GM19438 (cell line): ENCODE measurements around the gene C14orf93.

Source experiments
- ATAC-seq: cut with Tn5 transposase; IDR thresholded peaks from one replicate; pipeline ENCODE4 v1.9.1; 2021; ENCODE audit warnings: low read depth; ENCODE audit not compliant: unreplicated experiment

Gene C14orf93, protein sequence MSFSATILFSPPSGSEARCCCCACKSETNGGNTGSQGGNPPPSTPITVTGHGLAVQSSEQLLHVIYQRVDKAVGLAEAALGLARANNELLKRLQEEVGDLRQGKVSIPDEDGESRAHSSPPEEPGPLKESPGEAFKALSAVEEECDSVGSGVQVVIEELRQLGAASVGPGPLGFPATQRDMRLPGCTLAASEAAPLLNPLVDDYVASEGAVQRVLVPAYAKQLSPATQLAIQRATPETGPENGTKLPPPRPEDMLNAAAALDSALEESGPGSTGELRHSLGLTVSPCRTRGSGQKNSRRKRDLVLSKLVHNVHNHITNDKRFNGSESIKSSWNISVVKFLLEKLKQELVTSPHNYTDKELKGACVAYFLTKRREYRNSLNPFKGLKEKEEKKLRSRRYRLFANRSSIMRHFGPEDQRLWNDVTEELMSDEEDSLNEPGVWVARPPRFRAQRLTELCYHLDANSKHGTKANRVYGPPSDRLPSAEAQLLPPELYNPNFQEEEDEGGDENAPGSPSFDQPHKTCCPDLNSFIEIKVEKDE

DNA sequence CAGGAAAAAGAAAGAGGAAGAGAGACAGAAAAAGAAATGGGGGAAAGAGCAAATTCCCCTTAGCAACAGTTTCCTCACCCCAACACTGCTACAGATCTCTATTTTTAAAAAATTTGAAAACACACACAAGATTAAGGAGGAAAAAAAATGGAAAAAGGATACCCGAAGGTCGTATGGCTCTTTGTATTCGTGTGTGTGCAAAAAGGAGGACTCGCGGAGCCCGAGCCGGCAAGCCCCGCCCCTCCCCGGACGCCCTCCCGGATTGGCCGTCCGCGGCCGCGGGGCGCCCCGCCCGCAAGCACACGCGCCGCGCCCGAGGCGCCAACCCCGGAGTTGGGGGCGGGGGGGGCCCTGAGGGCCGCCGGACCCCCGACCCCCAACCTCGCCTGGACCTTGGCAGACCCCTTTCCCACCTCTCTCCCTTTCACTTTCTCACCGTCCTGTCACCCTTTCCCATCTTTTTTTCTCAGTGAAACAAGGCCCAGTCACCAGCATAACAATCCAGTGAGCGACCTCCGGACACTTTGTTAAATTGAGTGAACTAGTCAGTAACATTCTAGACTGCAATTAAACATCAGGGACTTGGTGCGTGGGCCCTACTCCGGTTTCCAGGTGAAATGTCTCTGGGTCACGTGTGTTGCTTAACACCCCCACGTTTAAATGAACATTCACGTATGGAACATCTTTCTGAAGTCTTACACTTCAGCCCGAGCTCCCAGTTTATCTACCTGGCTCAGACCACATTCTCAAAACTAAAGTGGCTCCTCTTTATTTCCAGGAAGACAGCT is at the start of gene C14orf93:
C14orf93 (minus strand) TSS at position 205 of the 788 bp plus-strand sequence. CDS start 11,120 bp downstream, outside the sequence.
- no peak for ATAC-seq

DNA sequence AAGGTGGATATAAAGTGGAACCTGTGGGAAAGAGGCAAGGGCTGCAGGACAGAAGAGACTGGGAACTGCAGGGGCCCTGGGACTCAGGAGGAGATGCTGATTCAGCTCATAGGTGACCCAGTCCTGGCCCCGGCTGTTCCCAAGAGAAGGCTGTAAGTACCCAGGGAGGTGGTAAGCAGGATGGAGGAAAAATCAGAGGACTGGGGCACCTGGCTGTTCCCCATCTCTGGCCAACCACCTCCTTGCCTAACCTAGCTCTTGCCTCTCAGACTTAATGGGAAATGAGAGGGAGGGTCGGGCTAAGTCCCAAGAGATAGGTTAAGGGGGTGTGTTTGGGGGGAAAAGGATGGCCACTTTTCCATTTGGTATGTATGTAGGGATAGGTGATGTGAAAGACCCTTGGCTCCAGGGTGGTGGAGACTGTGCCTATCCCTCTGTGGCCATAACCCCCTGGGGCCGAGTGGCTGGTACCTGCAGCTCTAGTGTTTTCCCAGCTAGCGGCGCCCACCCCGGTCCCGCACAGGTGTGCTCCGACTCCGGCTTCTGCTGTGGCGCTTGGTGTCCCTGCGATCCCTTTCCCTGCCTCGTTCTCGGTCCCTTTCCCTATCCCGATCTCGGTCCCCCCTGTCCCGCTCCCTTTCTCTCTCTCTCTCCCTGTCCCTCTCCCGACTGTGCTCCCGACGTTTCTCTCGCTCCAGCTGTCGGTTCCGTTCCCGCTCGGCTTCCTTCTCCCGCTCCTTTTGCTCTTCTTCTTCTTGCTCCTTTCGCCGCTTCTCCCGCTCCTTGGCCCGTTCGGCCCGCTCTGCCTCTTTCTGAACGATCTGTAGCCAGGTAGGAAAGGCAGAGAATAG is 48.9 kb upstream of the C14orf93 start:
- ATAC-seq: no peak

DNA sequence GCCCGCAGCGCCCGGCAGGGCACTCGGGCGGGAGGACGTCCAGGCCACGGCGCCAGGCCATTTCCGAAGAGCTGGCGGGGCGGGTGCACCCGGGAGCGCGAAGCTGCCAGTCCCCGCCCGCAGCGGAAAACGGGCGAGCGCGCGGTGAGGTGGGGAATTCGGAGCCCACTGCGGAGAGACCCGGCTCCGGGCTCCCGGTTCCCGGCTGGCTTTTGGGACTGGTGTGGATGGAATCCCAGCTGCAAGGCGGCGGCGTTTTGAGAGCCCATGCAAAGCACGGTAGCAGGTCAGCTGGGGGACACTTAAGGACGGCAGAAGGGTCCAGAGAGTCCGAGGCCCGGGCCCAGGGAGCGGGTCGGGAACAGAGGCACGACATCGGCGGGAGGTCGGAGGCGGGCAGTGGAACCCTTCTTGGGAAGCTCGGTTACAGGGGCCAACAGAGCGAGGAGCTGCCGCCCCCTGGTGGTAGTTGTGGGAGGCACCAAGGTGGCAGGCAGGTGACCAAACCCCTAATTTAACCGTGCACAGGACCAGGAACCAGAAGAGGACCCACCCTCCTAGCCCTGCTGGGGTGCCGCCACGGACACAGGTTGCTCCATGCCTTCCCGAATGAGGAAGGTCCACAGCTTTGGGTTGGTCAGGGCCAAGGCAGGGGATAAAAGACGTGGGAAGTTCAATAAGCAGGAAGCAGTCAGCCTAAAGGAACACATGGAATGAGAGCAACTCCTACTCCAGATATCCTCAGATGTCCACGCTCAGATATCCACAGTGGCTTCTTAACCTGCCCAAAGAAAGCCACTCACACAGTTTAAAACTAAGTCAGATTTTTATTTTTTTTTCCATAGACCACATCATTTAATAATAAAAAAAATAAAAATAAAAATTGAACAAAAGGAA is 48.1 kb upstream of the C14orf93 start:
- ATAC-seq: peak; percentile 62

DNA sequence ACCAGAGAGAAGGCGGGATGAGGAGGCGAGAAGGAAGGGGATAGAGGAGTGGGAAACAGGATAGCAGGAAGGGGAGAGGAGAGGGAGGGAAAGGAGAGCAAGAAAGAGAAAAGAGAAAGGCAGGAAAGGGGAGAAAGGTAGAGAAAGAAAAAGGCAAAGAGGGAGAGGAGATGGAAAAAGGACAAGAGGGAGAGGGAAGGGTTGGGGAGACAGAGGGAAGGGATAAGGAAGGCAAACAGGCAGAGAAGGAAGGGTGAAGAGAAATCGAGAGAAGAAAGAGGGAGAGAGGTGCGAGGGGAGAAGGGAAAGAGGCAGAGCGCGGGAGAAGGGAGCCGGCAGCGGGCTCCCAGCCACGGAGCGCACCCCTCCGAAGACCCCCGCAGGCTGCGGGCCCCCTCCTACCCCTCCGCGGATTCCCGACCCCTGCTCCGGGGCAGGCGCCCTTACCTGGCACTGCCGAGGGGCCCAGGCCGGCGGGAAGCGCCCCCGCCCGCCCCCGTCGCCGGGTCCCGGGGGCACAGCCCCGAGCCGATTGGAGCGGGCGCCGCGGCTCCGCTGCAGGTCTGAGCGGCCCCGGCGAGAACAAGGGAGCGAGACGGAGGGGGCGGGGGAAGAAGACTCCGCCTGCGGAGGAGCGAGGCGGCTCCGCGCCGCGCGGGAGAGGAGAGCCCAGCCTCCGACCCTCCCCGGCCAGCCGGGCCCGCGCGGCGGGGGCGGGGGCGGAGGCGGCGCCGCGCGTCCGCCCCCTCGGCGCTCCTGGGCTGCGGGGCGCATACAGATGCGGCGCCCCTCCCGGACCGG is 47.2 kb upstream of the C14orf93 start, which contains the start of gene CDH24:
CDH24 (minus strand) TSS at position 565 of the 801 bp plus-strand sequence. CDS start 1,787 bp downstream, outside the sequence.
- ATAC-seq: peak; percentile 54

DNA sequence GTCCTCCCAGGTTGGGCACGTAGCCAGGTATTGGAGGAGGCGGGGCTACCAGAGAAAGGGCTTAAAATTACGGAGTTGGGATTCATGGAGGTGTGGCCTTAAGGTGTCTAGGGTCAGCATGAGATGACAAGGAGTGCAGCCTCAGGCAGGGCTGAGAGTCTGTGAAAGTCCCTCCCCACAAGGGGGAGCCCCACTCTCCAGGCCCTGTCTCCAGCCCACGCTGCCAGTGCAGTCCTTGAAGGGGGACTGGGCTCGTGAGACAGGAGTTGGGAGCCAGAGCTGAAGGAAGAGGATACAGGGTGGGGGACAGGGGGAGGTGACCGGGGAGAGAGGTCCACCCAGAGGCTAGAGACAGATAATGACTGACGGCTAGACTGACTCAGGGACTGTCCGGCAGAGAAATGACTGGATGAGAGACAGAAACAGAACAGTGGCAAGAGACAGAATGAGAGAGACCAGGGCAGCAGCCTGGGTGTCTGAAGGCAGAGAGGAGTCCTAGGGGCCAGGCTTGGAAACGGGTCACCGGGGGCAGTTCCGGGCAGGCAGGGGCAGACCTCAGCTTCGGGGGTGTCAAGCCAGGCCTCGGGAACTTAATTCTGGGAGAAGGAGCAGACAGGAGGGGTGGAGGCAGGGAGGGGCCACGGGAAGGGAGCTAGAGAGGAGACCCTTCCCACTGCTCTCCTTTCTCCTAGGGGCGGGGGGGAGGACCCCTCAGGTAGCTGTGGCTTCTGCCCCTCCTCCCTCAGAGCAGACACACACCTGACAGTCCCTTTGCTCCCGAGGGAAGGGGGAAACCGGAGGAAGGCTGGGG is 46.4 kb upstream of the C14orf93 start:
- peak; percentile 50 for ATAC-seq

DNA sequence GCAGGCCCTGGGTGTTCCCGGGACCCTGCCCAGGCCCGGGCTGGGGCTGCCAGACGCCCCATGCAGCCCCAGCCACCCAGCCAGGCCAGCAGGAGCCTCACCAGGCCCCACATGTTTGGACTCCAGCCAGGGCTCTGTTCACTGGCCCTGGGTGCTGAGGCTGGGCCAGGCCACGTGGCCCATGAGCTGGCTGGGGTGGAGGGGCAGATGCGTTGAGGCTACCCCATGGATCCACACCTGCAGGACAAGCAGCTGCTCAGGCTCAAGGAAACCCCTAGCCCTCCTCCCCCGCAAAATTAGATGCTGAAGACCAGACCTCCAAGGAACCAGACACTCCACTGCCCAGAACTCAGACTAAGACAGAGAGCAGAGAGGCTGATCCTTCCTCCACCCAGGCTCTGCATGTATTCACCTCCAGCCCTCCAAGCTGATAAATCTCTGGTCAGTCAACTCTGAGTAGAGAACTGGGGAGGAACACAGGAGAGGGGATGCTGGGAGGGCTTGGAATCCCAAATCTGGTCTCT is 45.7 kb upstream of the C14orf93 start:
- no peak for ATAC-seq

DNA sequence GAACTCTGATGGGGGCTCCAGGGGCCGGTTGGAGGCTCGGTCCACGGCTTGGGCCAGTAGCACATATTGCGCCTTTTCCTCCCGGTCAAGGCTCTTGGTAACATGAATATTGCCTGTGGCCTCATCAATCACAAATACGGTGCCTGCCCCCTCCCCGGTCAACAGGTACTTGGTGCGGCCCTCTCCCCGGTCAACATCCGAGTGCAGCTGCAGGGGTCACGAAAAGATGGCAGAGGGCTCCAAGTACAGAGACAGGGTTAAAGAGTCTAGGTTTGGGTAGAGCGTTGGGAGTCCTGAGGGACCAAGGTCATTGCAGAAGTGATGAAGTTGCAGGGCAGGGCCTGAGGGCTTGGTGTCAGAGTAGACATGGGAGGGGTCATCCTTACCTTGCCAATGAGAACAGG is 45.2 kb upstream of the C14orf93 start:
- no peak for ATAC-seq

DNA sequence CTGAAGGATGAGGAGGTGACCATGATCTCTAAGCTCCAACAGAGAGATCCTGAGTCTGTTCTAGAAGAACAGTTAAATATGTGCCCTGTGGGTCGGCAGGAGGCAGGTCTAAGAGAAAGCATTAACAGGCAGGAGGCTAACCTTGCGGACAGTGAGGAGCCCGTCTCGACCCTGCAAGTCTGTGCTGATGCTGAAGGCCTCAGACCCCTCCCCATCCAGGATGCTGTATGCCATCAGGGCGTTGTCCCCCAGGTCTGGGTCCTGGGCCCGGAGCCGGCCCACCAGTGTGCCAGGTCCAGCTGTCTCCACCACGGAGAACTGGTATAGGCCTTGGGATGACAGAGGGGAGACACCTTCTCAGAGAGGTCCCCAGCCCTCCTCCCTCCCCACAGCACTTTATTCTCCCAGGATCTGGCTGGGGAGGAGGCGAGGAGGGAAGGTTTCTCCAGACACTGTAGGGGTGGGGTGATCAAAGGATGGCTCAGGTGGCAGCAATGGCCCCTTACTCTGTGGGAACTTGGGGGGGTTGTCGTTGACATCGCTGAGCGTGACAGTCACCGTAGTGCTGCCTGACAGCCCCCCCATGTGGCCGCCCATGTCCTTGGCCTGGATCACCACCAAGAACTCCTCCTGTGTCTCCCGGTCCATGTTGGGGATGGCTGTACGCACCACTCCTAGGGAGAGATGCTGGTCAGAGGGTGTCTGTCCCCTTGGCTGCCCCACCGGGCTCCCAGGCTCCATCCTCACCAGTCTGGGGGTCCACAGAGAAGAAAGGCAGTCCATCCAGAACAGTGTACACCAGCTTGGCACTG is 44.3 kb upstream of the C14orf93 start:
- ATAC-seq: no peak

DNA sequence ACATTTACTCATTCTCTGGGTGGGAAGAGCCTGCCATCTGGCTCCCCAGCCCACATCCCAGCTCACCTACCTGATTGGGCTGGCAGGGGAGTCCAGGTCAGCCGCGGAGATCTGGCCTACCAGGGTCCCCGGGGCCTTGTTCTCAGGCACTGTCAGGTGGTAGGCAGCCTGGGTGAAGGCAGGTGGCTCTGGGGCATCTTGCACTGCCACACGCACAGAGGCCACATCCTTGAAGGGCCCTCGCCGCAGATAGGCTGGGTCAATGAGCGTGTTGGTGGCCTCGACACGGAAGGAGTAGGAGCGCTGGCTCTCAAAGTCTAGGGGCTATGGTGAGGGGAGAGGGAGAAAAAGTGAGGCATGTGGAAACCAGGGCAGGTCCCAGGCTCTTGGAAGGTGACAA is 43.5 kb upstream of the C14orf93 start:
- no peak for ATAC-seq

DNA sequence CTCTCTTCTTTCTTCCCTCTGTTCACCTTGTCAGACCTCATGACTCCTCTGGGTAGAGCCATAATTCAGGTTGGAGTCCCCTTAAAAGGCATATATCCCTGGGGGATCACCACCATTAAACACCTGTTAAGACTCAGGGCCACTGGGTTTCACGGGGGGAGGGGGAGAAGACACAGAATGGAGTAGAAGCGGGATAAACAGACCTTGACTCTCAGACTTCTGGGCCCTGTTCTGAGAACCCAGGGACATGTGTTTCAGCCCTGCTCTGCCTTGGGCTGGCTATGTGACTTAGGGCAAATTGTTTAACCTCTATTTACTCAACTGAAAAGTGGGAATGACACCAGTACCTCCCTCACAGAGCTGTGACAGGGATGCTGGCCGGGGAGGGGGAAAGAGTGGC is 42.7 kb upstream of the C14orf93 start:
- no peak for ATAC-seq

DNA sequence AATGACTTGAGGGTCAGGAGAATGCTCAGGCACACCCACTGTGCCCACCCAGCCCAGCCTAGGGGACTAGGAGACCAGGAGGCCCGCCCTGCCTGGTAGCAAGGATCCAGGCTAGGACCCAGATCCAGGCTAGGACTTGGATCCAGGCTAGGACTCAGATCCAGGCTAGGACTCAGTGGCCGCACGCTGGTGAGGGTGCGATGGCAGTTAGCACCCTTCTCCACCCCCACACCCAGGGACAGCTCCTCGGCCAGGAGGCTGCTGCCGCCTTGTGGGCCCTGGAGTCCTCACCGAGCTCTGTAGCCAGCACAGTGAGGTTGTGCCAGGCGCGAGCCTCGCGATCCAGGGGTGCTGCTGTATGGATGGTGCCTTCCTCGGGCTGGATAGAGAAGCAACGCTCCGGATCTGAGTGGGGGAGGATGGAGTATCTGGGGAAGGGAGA is 42.3 kb upstream of the C14orf93 start:
- no peak for ATAC-seq

DNA sequence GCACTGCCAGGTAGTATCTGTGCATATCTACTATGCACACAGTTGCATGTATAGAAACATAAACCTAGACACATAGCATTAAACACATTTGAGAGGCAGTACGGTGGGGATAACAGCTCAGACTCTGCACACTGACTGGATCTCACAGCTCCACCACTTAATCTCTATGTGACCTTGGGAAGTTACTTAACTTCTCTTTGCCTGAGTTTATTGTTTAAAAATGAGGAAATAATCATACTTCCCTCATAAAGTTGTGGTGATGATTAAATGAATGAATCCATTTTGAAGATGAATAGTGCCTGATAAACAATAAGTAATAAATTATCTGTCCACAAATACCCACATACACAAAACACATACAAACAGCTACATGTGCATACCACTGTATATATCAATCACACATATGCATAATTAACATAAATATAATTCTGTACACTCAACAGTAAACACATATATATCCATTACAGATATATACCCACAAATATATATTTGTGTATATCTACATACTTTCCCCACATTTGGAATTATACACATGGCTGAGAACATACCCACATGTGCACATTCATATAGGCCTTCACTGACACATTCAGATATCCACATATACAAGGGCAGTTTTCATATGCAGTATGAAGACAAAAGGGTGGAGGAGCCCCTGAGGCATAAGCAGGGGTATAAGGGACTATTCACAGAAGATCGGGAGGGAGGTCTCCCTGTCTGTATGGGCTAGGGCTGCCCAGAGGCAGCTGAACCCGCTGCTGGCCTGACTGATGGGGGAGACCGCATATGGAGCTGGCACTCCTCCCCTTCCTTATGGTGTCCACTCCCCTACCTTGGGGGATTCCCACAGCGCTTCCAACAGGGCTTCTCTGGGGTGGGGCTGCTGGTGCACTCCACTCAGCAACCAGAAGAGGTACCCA is 41.5 kb upstream of the C14orf93 start:
- no peak for ATAC-seq

DNA sequence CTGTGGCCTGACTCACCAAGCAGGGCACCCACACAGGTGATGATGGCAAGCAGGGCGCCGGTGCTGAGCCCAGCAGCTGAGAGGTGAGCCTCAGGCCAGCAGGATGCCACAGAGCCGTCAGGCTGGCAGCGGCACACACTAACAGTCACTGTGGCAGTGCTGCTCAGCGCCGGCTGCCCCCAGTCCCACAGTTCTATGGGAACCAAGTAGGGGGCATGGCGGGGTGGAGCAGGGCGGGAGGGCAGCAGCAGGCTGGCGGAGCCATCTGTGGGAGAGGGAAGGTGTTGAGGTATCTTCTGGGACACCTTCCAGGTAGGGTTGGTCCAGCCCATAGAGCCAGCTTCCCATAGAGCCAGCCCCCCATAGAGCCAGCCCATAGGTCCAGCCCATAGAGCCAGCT is 39.1 kb upstream of the C14orf93 start:
- ATAC-seq: no peak

DNA sequence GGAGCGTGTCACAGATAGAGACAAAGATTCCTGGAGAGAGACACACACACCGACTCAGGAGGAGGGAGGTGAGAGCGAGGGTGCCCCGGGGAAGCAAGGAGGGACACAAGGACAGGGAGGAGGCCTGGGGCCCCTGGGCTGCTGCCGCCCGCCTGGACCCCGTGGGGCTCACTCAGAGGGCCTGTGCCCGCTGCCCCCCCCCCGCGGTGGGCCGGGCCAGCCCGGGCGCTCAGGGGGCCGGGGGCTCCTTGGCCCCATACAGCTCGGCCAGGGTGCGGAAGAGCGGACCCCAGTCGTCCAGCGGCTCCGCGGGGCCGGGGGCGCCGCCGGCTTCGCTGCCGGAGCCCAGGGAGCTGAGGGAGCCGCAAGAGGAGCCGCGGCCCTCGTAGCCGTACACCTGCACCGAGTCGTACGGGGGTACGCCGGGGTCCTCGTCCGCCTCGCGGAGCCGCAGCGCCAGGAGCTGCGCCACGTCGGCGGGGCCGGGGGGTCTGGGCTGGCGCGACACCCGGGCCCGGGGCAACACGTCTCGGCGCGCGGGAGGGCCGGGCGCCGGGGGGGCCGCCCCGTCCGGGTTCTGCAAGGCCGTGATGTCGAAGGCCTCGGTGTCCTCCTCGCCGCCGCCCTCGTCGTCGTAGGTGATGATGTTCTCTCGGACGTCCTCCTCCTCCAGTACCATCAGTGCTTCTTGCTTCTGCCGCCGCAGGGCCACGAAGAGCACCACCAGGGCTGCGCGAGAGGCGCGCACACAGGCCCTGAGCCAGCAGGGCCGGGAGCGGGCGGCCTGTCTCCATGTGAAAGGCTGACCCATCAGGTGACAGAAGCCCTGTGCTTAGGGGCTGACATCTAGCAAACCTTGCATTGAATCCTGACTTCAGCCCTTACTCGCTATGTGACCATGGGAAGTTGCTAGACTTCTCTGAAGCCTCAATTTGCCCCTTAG is 38.1 kb upstream of the C14orf93 start:
- no peak for ATAC-seq
